Measurements from ENCODE around the gene GIMAP2.

- TF ChIP-seq YY1 (tag by site-specific recombination; IDR thresholded peaks at IDR 0.05) (no peak), CTCF (tag by site-specific recombination; IDR thresholded peaks at IDR 0.05) (no peak), SP2 (tag by site-specific recombination; IDR thresholded peaks at IDR 0.05) (no peak), ZBTB1 (tag by site-specific recombination; IDR thresholded peaks at IDR 0.05) (no peak), ZBTB7A (tag by site-specific recombination; IDR thresholded peaks at IDR 0.05; ENCODE audit: low read depth) (no peak), GLIS1 (tag by site-specific recombination; IDR thresholded peaks at IDR 0.05) (no peak), ZNF426 (tag by site-specific recombination; IDR thresholded peaks at IDR 0.05) (no peak), ZNF473 (tag by site-specific recombination; IDR thresholded peaks at IDR 0.05) (no peak)
- TF ChIP-seq, protein P1, sequence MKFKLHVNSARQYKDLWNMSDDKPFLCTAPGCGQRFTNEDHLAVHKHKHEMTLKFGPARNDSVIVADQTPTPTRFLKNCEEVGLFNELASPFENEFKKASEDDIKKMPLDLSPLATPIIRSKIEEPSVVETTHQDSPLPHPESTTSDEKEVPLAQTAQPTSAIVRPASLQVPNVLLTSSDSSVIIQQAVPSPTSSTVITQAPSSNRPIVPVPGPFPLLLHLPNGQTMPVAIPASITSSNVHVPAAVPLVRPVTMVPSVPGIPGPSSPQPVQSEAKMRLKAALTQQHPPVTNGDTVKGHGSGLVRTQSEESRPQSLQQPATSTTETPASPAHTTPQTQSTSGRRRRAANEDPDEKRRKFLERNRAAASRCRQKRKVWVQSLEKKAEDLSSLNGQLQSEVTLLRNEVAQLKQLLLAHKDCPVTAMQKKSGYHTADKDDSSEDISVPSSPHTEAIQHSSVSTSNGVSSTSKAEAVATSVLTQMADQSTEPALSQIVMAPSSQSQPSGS (tag by site-specific recombination; IDR thresholded peaks at IDR 0.05; ENCODE audit: low read depth), result no peak
- TF ChIP-seq, protein P2, sequence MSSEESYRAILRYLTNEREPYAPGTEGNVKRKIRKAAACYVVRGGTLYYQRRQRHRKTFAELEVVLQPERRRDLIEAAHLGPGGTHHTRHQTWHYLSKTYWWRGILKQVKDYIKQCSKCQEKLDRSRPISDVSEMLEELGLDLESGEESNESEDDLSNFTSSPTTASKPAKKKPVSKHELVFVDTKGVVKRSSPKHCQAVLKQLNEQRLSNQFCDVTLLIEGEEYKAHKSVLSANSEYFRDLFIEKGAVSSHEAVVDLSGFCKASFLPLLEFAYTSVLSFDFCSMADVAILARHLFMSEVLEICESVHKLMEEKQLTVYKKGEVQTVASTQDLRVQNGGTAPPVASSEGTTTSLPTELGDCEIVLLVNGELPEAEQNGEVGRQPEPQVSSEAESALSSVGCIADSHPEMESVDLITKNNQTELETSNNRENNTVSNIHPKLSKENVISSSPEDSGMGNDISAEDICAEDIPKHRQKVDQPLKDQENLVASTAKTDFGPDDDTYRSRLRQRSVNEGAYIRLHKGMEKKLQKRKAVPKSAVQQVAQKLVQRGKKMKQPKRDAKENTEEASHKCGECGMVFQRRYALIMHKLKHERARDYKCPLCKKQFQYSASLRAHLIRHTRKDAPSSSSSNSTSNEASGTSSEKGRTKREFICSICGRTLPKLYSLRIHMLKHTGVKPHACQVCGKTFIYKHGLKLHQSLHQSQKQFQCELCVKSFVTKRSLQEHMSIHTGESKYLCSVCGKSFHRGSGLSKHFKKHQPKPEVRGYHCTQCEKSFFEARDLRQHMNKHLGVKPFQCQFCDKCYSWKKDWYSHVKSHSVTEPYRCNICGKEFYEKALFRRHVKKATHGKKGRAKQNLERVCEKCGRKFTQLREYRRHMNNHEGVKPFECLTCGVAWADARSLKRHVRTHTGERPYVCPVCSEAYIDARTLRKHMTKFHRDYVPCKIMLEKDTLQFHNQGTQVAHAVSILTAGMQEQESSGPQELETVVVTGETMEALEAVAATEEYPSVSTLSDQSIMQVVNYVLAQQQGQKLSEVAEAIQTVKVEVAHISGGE (tag by site-specific recombination; conservative IDR thresholded peaks at IDR 0.05; ENCODE audit: low read depth), result no peak
Measured at GRCh38 chr7:150641854-150642253, 43.7 kb upstream of the GIMAP2 start.
